Right lobe of liver (tissue), 6 donors: ENCODE measurements around the gene RPL22. TPM values are rescaled to one million over a fixed set of nuclear protein-coding genes. Genes with fewer than 3 reads are reported as not detected.

ENCODE experiments used
- ATAC-seq, 4 donors: fragments of 200-7000 bp; cut with Tn5 transposase; one replicate each; pipeline ENCODE4 v1.9.1; 2020; ENCODE audit warnings: mild to moderate bottlenecking in 4 of 4, moderate library complexity in 4 of 4
- DNase-seq, 3 donors: peaks; one replicate each; pipeline ENCODE4 v3.0.0-alpha.2; 2020
- H3K27ac ChIP-seq, 3 donors: fragments of 200-600 bp; one replicate each; pipeline ENCODE4 v1.8.0; 2022
- H3K27me3 ChIP-seq, 2 donors: fragments of 200-600 bp; one replicate each; pipeline ENCODE4 v1.8.0; 2022
- H3K36me3 ChIP-seq, 4 donors: fragments of 200-600 bp; sonication (generic) in 1 of 4; one replicate each; pipeline versions ENCODE4 v1.5.1 to v1.8.0; 2017 to 2022; ENCODE audit warnings: control low read depth in 1 of 4
- H3K4me1 ChIP-seq, 4 donors: fragments of 200-600 bp; sonication (generic) in 1 of 4; one replicate each; pipeline versions ENCODE4 v1.5.1 to v1.8.0; 2017 to 2022; ENCODE audit warnings: control low read depth in 1 of 4
- H3K4me3 ChIP-seq, 3 donors: fragments of 200-600 bp; one replicate each; pipeline ENCODE4 v1.8.0; 2022
- H3K9me3 ChIP-seq, 4 donors: fragments of 200-600 bp; sonication (generic) in 1 of 4; one replicate each; pipeline versions ENCODE4 v1.5.1 to v1.8.0; 2017 to 2022; ENCODE audit warnings: control low read depth in 1 of 4
- POLR2A ChIP-seq: fragments of 450-650 bp; IDR thresholded peaks from one replicate; pipeline ENCODE4 v1.6.1; 2017; ENCODE audit warnings: antibody characterized with exemption, mild to moderate bottlenecking
- WGBS: methylation state at CpG from one replicate; pipeline ENCODE4 v1.1.6; 2018; ENCODE audit warnings: low coverage, low lambda C conversion rate; ENCODE audit not compliant: insufficient coverage; ENCODE audit errors: missing lambda C conversion rate; 5-methylcytosine and 5-hydroxymethylcytosine counted together
- intact Hi-C, 2 donors: fragments of 100-400 bp; cut with DNase I; formaldehyde crosslinking; loops; one replicate each; pipeline versions ENCODE4 v1.11.2 to v1.14.1; 2022
- total RNA-seq, 6 experiments: library from RNA; depleted of rRNA in 2 of 6; stranded (reverse); fragments of >200 nt in 2 of 6; fragmentation: NEBNext Ultra II Directional in 3 of 6; extraction: Animal tissue kit (Norgen Biotek cat#: 25700) in 3 of 6; gene quantifications; one replicate each; pipeline versions ENCODE4 v1.1.0 to v1.2.4, GENCODE V29; 2016 to 2023
- TF ChIP-seq, protein P1 (sequence below), 4 donors: fragments of 200-600 bp in 3 of 4; fragments of 450-650 bp in 1 of 4; IDR thresholded peaks; one replicate each; pipeline versions ENCODE4 v1.5.1 to v1.8.0; 2016 to 2022; ENCODE audit warnings: antibody characterized with exemption in 4 of 4, mild to moderate bottlenecking in 2 of 4
- donor health status: DM: no; HTN: yes; CAD: no.
- donor health status: DM: no; HTN: no; CAD: no.
- donor health status: DM: no; HTN: no; CAD: no.
- donor health status: DM: no; HTN: yes; CAD: no.
- donor health status: DM: no; HTN: yes; CAD: no.

Gene RPL22
- total RNA-seq, 6 experiments from 2014 or later, result 45.4 to 156 (median 134) TPM

DNA sequence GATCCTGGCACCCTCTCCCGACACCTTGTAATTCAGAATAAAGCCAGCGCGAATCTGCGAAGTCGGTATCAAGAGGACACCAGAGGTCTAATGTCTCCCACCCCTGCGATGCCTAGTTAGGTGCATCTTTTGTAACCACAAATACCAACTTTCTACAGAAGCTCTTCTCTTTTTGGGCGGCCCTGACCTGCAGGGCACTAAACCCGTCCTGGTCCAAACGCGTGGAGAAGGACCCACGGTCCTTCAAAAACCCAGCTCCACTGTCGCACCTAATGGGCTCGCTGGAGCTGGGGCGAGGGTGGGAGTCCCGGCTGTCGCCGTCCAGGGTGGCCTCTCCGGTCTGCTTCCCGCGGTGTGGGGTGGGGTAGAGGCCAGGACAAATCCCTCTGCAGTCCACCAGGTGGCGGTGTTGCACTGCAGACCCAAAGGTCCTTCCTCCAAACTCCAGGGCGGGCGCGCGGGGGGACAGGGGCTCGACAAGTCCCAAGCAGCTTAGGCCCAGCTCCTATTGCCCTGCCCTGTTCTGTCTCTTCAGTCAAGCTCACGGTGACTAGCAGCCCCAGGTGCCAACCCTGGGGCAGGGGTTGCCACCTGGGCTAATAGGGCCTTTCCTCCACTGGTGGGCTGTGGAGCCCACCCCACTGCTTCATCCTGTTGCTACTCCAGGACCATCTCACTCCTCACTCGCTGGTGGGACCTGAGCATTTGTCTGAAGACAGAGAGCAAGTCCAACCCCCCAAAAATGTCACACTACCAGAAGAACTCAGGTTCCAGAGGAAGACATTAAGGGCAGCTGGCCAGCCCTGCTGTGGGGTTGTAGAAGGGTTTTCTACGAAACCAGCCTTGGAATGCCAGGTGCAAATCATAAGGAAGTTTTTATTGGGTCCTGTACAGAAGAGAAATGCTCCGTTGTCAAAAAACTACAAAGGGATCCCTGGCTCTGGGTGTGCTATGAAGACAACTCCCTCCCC is 47.4 kb upstream of the RPL22 start:
- no peak overlapping the region for H3K27ac ChIP-seq
- TF ChIP-seq, protein P1, sequence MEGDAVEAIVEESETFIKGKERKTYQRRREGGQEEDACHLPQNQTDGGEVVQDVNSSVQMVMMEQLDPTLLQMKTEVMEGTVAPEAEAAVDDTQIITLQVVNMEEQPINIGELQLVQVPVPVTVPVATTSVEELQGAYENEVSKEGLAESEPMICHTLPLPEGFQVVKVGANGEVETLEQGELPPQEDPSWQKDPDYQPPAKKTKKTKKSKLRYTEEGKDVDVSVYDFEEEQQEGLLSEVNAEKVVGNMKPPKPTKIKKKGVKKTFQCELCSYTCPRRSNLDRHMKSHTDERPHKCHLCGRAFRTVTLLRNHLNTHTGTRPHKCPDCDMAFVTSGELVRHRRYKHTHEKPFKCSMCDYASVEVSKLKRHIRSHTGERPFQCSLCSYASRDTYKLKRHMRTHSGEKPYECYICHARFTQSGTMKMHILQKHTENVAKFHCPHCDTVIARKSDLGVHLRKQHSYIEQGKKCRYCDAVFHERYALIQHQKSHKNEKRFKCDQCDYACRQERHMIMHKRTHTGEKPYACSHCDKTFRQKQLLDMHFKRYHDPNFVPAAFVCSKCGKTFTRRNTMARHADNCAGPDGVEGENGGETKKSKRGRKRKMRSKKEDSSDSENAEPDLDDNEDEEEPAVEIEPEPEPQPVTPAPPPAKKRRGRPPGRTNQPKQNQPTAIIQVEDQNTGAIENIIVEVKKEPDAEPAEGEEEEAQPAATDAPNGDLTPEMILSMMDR (IDR thresholded peaks at IDR 0.05), result peak; percentile 85 to 94 (median 88)
- no peak for TF ChIP-seq POLR2A
- no peak overlapping the region for H3K4me3 ChIP-seq
- H3K9me3 ChIP-seq, result no peaks in the 10 kb centered on the region
- ATAC-seq (peak; percentile 67 to 82 (median 78)), DNase-seq (peak; percentile 81 to 87 (median 85))
- H3K27me3 ChIP-seq, result peaks cover 0 to 31% of the 10 kb centered on the region in 2 donors
- 7% methylated on average over 13 of the region's 30 CpGs for WGBS
- H3K36me3 ChIP-seq, result no peaks in the 10 kb centered on the region
- intact Hi-C loops, result loop anchor here (5.0 to 10.0 kb wide), 5 partner anchors 96 to 192 kb away; partner anchors contain the start of gene ESPN (in 1 of the 2)
- peaks cover 0 to 23% (median 0%) of the 10 kb centered on the region in 4 donors for H3K4me1 ChIP-seq

DNA sequence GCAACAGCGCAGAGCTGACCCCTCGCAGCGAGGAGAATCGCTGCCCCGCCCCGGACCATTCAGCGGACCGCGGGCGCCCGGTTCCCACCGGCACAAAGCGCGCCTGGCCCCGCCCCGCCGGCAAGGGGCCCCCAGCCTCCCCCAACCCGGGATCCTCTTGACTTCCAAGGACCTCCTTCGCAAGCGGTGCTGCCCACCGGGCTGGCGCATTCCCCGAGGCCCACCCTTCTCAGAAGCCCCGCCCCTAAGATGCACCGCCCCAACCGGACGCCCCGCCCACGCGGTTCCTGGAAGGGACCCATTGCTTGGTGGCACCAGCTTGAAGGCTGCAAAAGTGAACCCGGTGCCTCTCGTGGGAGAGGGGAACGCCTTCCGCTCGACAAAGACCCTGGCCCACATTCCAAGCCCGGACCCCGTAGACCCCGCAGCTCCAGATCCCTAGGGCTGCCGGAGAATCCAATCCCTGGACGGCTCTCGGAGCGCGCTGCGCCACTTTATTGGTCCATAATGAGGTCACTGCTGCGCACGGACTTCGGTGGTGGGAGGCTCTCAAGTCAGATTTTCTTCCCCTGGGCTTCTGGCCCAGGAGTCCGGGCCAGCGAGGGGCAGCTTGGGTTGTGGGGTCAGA is 46.6 kb upstream of the RPL22 start:
- intact Hi-C loops, result loop anchor here (5.0 to 10.0 kb wide), 5 partner anchors 96 to 191 kb away; partner anchors contain the start of gene ESPN (in 1 of the 2)
- Histone ChIP-seq H3K27me3 (peaks cover 3 to 39% of the 10 kb centered on the region in 2 donors), H3K9me3 (no peaks in the 10 kb centered on the region), H3K27ac (no peak overlapping the region), H3K36me3 (no peaks in the 10 kb centered on the region), H3K4me3 (no peak overlapping the region), H3K4me1 (peaks cover 0 to 25% (median 0%) of the 10 kb centered on the region in 4 donors)
- 0% methylated on average over 4 of the region's 49 CpGs for WGBS
- no peak for ATAC-seq
- peak in 2 of 3 donors; percentile 56 to 67 for DNase-seq
- no peak for TF ChIP-seq POLR2A
- TF ChIP-seq, protein P1 (IDR thresholded peaks at IDR 0.05), result no peak

GRCh38 chr1:6245086-6245868 is 45.9 kb upstream of the RPL22 start:
- peak; percentile 79 to 81 (median 80) for DNase-seq
- peaks cover 0 to 25% (median 0%) of the 10 kb centered on the region in 4 donors for H3K4me1 ChIP-seq
- peaks cover 5 to 41% of the 10 kb centered on the region in 2 donors for H3K27me3 ChIP-seq
- no peaks in the 10 kb centered on the region for H3K36me3 ChIP-seq
- 4% methylated on average over 40 of the region's 79 CpGs for WGBS
- no peak overlapping the region for H3K4me3 ChIP-seq
- no peaks in the 10 kb centered on the region for H3K9me3 ChIP-seq
- intact Hi-C loops, result loop anchor here (5.0 to 10.0 kb wide), 5 partner anchors 97 to 190 kb away; partner anchors contain the start of gene ESPN (in 1 of the 2)
- no peak overlapping the region for H3K27ac ChIP-seq
- ATAC-seq, result peak; percentile 76 to 92 (median 84)
- TF ChIP-seq POLR2A, result no peak
- TF ChIP-seq, protein P1 (IDR thresholded peaks at IDR 0.05), result peak; percentile 69 to 88 (median 76)
